HEK293 (cell line): ENCODE measurements around the gene GRIK4.
A peak's percentile ranks its signal among the peaks of the same experiment; 100 is the strongest.

ENCODE experiments used
- CTCF ChIA-PET: fragments of 350-600 bp; formaldehyde crosslinking; extraction: SDS; loops from one replicate; lab custom pipeline; 2021; ENCODE audit warnings: antibody characterized with exemption; lab: Yijun Ruan, JAX
- POLR2A ChIA-PET: fragments of 300-600 bp; formaldehyde crosslinking; extraction: SDS; loops from one replicate; lab custom pipeline; 2020; ENCODE audit warnings: antibody characterized with exemption, inconsistent platforms; lab: Yijun Ruan, JAX
- H3K27ac ChIP-seq: fragments of 200-500 bp; sonication (Bioruptor generic); 2 replicates; pipeline ENCODE4 v1.5.1; 2014; ENCODE audit warnings: low read depth, low read length, control low read depth, inconsistent platforms; ENCODE audit errors: extremely low read depth
- H3K36me3 ChIP-seq, 2 experiments: fragments of 200-500 bp in 1 of 2; sonication (Bioruptor generic) in 1 of 2; 1 replicate in 1 of 2; 2 replicates in 1 of 2; pipeline ENCODE4 v1.5.1; 2014 to 2017; ENCODE audit warnings: inconsistent platforms in 2 of 2, low read length in 2 of 2; ENCODE audit not compliant: control insufficient read depth in 2 of 2, insufficient read depth in 1 of 2
- H3K4me1 ChIP-seq: fragments of 200-500 bp; sonication (Bioruptor generic); 2 replicates; pipeline ENCODE4 v1.5.1; 2014; ENCODE audit warnings: mild to moderate bottlenecking, low read length, inconsistent platforms; ENCODE audit not compliant: control insufficient read depth, insufficient read depth
- H3K4me3 ChIP-seq: 2 replicates; pipeline ENCODE4 v1.5.1; 2011; ENCODE audit warnings: low read depth, mild to moderate bottlenecking, control low read depth, low read length, moderate library complexity
- H3K9me3 ChIP-seq: fragments of 200-500 bp; sonication (Bioruptor generic); 2 replicates; pipeline ENCODE4 v1.5.1; 2014; ENCODE audit warnings: low read depth, low read length, inconsistent platforms; ENCODE audit not compliant: control insufficient read depth, insufficient read depth
- ELK4 ChIP-seq: IDR thresholded peaks from 2 replicates; pipeline ENCODE4 v1.6.1; 2011; ENCODE audit warnings: mild to moderate bottlenecking, low read depth, low read length, borderline replicate concordance
- HOXA7 ChIP-seq: sonication (generic); formaldehyde crosslinking; IDR thresholded peaks from 2 replicates; pipeline ENCODE4 v1.8.1; 2022; ENCODE audit warnings: missing genetic modification reagents, borderline replicate concordance
- PRDM6 ChIP-seq: fragments of 450-650 bp; formaldehyde crosslinking; IDR thresholded peaks from 2 replicates; pipeline ENCODE4 v1.5.1; 2017; ENCODE audit warnings: missing biosample characterization, missing genetic modification characterization
- SETDB1 ChIP-seq: IDR thresholded peaks from one replicate; pipeline ENCODE4 v1.6.1; 2017; ENCODE audit warnings: mild to moderate bottlenecking, low read length, moderate library complexity, mixed read lengths; ENCODE audit not compliant: insufficient read length
- YY1 ChIP-seq: fragments of 450-650 bp; formaldehyde crosslinking; IDR thresholded peaks from 2 replicates; pipeline ENCODE4 v1.5.1; 2018; ENCODE audit warnings: missing biosample characterization, missing genetic modification characterization
- ZBTB49 ChIP-seq: fragments of 450-650 bp; formaldehyde crosslinking; IDR thresholded peaks from 2 replicates; pipeline ENCODE4 v1.5.1; 2016; ENCODE audit warnings: missing biosample characterization, missing genetic modification characterization, low read depth
- ZEB2 ChIP-seq: fragments of 450-650 bp; formaldehyde crosslinking; IDR thresholded peaks from 2 replicates; pipeline ENCODE4 v1.5.1; 2016; ENCODE audit warnings: missing biosample characterization, missing genetic modification characterization
- ZNF138 ChIP-seq: fragments of 450-650 bp; formaldehyde crosslinking; IDR thresholded peaks from 2 replicates; pipeline ENCODE4 v1.5.1; 2016; ENCODE audit warnings: missing biosample characterization, missing genetic modification characterization, borderline replicate concordance
- ZNF157 ChIP-seq: fragments of 450-650 bp; formaldehyde crosslinking; IDR thresholded peaks from 2 replicates; pipeline ENCODE4 v1.5.1; 2016; ENCODE audit warnings: missing biosample characterization, missing genetic modification characterization
- ZNF169 ChIP-seq: fragments of 450-650 bp; formaldehyde crosslinking; IDR thresholded peaks from 2 replicates; pipeline ENCODE4 v1.5.1; 2016; ENCODE audit warnings: missing biosample characterization, missing genetic modification characterization
- ZNF175 ChIP-seq: fragments of 450-650 bp; formaldehyde crosslinking; IDR thresholded peaks from 2 replicates; pipeline ENCODE4 v1.5.1; 2016; ENCODE audit warnings: missing biosample characterization, missing genetic modification characterization
- ZNF23 ChIP-seq: fragments of 450-650 bp; formaldehyde crosslinking; IDR thresholded peaks from 2 replicates; pipeline ENCODE4 v1.5.1; 2016; ENCODE audit warnings: missing biosample characterization, missing genetic modification characterization, borderline replicate concordance
- ZNF335 ChIP-seq: fragments of 450-650 bp; formaldehyde crosslinking; conservative IDR thresholded peaks from 2 replicates; pipeline ENCODE4 v1.5.1; 2016; ENCODE audit warnings: missing biosample characterization, missing genetic modification characterization
- ZNF37A ChIP-seq: fragments of 450-650 bp; IDR thresholded peaks from 2 replicates; pipeline ENCODE4 v1.5.1; 2018; ENCODE audit warnings: missing biosample characterization, missing genetic modification characterization
- ZNF529 ChIP-seq: fragments of 450-650 bp; formaldehyde crosslinking; IDR thresholded peaks from 2 replicates; pipeline ENCODE4 v1.5.1; 2017; ENCODE audit warnings: missing genetic modification characterization, missing biosample characterization; ENCODE audit not compliant: insufficient replicate concordance
- ZNF580 ChIP-seq: fragments of 450-650 bp; formaldehyde crosslinking; IDR thresholded peaks from 2 replicates; pipeline ENCODE4 v1.5.1; 2016; ENCODE audit warnings: missing biosample characterization, missing genetic modification characterization
- ZNF692 ChIP-seq: fragments of 450-650 bp; formaldehyde crosslinking; IDR thresholded peaks from 2 replicates; pipeline ENCODE4 v1.5.1; 2016; ENCODE audit warnings: missing biosample characterization, missing genetic modification characterization
- ZNF747 ChIP-seq: fragments of 450-650 bp; formaldehyde crosslinking; IDR thresholded peaks from 2 replicates; pipeline ENCODE4 v1.5.1; 2016; ENCODE audit warnings: missing biosample characterization, missing genetic modification characterization
- ZNF76 ChIP-seq: fragments of 450-650 bp; formaldehyde crosslinking; IDR thresholded peaks from 2 replicates; pipeline ENCODE4; 2016; ENCODE audit warnings: low read depth, missing biosample characterization, missing genetic modification characterization, borderline replicate concordance
- ZNF768 ChIP-seq: fragments of 450-650 bp; formaldehyde crosslinking; IDR thresholded peaks from 2 replicates; pipeline ENCODE4 v1.5.1; 2018; ENCODE audit warnings: missing biosample characterization, mild to moderate bottlenecking, missing genetic modification characterization
- ZNF776 ChIP-seq: fragments of 450-650 bp; formaldehyde crosslinking; IDR thresholded peaks from 2 replicates; pipeline ENCODE4 v1.5.0; 2017; ENCODE audit warnings: missing biosample characterization, missing genetic modification characterization, borderline replicate concordance
- ZSCAN30 ChIP-seq: fragments of 450-650 bp; IDR thresholded peaks from 2 replicates; pipeline ENCODE4 v1.5.1; 2018; ENCODE audit warnings: missing biosample characterization, mild to moderate bottlenecking, missing genetic modification characterization, moderate library complexity

GRIK4 gene

GRCh38 chr11:120714438-120714837 is 202.9 kb downstream of the GRIK4 start:
- TF ChIP-seq ZNF157 (tag by site-specific recombination) = no peak
- no peak for TF ChIP-seq PRDM6
- TF ChIP-seq ZNF529 (tag by site-specific recombination) = no peak
- no peak for TF ChIP-seq ZNF747 (tag by site-specific recombination)
- no peak for TF ChIP-seq ZNF169 (tag by site-specific recombination)
- TF ChIP-seq ZBTB49 (tag by site-specific recombination) = no peak
- no peak for TF ChIP-seq ZNF175
- no peak for TF ChIP-seq ELK4
- no peak for TF ChIP-seq ZNF692 (tag by site-specific recombination)
- H3K27ac ChIP-seq = no peak overlapping the region
- no peaks in the 10 kb centered on the region for H3K4me1 ChIP-seq
- H3K4me3 ChIP-seq = no peak overlapping the region
- H3K36me3 ChIP-seq = no peaks in the 10 kb centered on the region
- no peaks in the 10 kb centered on the region for H3K9me3 ChIP-seq
- ChIA-PET CTCF (interaction anchor here (0.5 to 1.8 kb wide), 3 partner anchors 10 to 35 kb away, joined by 3 to 7 read pairs (median 4); no protein-coding TSS in a partner anchor), POLR2A (no interaction called here)

- TF ChIP-seq ZNF335 (tag by site-specific recombination) (peak; percentile 25; the same call in 1 of the 2 replicates), ZNF138 (no peak)
- CTCF ChIA-PET = interaction anchor here (0.6 to 1.8 kb wide), 6 partner anchors 11 to 1508 kb away, joined by 3 to 7 read pairs (median 3); no protein-coding TSS in a partner anchor
- H3K9me3 ChIP-seq = no peaks in the 10 kb centered on the region
- no peaks in the 10 kb centered on the region for H3K4me1 ChIP-seq
- no peaks in the 10 kb centered on the region for H3K36me3 ChIP-seq
- POLR2A ChIA-PET = no interaction called here
- no peak overlapping the region for H3K4me3 ChIP-seq
- H3K27ac ChIP-seq = no peak overlapping the region
Measured at GRCh38 chr11:120715239-120715638, 203.7 kb downstream of the GRIK4 start.

GRCh38 chr11:120717042-120717441 is 205.5 kb downstream of the GRIK4 start:
- H3K36me3 ChIP-seq = no peaks in the 10 kb centered on the region
- H3K27ac ChIP-seq = no peak overlapping the region
- H3K9me3 ChIP-seq = no peaks in the 10 kb centered on the region
- POLR2A ChIA-PET = no interaction called here
- no peaks in the 10 kb centered on the region for H3K4me1 ChIP-seq
- CTCF ChIA-PET = no interaction called here
- no peak for TF ChIP-seq ZNF776 (tag by site-specific recombination)
- no peak for TF ChIP-seq ZNF37A (tag by site-specific recombination)
- TF ChIP-seq ZEB2 (tag by site-specific recombination) = no peak
- TF ChIP-seq ZNF580 = no peak
- TF ChIP-seq HOXA7 = no peak
- no peak for TF ChIP-seq YY1 (tag by site-specific recombination)
- no peak for TF ChIP-seq ZSCAN30 (tag by site-specific recombination)
- no peak for TF ChIP-seq SETDB1
- TF ChIP-seq ZNF768 (tag by site-specific recombination) = no peak
- no peak for TF ChIP-seq ZNF76 (tag by site-specific recombination)
- TF ChIP-seq ZNF23 (tag by site-specific recombination) = no peak
- TF ChIP-seq, all 188 proteins: peak for 0
- H3K4me3 ChIP-seq = no peak overlapping the region
